ENCODE measurements around the gene POLR2F. TPM values are rescaled to one million over a fixed set of nuclear protein-coding genes. Genes with fewer than 3 reads are reported as not detected.

POLR2F gene
- total and polyA plus RNA-seq, 9 of the 15 experiments (the other 6 are each of a cell fraction or from before 2014, with no cell fraction given): 98.9 to 410 (median 168) TPM

- H3K4me1 ChIP-seq (replicated peaks in 1 of 2; ENCODE audit: control insufficient read depth in 2 of 2, insufficient read depth in 2 of 2, low read length in 2 of 2): peaks cover 6 to 16% of the 10 kb centered on the region in 2 experiments; a peak in 4 of 5 replicates
- H3K27me3 ChIP-seq (ENCODE audit: control insufficient read depth in 2 of 2, insufficient read depth in 2 of 2, low read length in 2 of 2): no peaks in the 10 kb centered on the region
- intact Hi-C loops (cut with micrococcal nuclease) (no loop called here), in situ Hi-C loops (cut with MboI) (no loop called here)
- FAIRE-seq: no peak
- H3K27ac ChIP-seq (ENCODE audit: extremely low read depth, low read depth, low read length): no peak overlapping the region
- no TSS peak for BruUV-seq (replicated peaks)
- POLR2A ChIA-PET: interaction anchor here (0.6 to 2.2 kb wide), 6 partner anchors 8 to 230 kb away, joined by 3 to 7 read pairs (median 3); no protein-coding TSS in a partner anchor
- no peak overlapping the region for H2AFZ ChIP-seq (ENCODE audit: low read depth, low read length)
- CTCF ChIA-PET (ENCODE audit: low intra/inter-chr PET ratio): no interaction called here
- H3K9me1 ChIP-seq (ENCODE audit: control insufficient read depth, insufficient read depth, low read length): no peaks in the 10 kb centered on the region
- H3K9ac ChIP-seq (ENCODE audit: insufficient read depth in 1 of 2, low read depth in 2 of 2, low read length in 2 of 2): no peak overlapping the region
- WGBS (ENCODE audit: insufficient coverage, low coverage, missing lambda C conversion rate): 63% methylated on average over 7 of the region's 8 CpGs
- TF ChIP-seq NFYB (IDR thresholded peaks at IDR 0.05; ENCODE audit: extremely low read depth, insufficient read length) (no peak), RNF219 (CRISPR knock-in tag; IDR thresholded peaks at IDR 0.05) (no peak), MECOM (CRISPR knock-in tag; IDR thresholded peaks at IDR 0.05) (no peak), HMGN3 (IDR thresholded peaks at IDR 0.05; ENCODE audit: borderline replicate concordance, extremely low read depth, insufficient read length, low read depth, low read length) (no peak), ZNF384 (IDR thresholded peaks at IDR 0.05; ENCODE audit: low read depth, low read length) (no peak), ZNF24 (IDR thresholded peaks at IDR 0.05) (no peak), ZC3H4 (CRISPR knock-in tag; IDR thresholded peaks at IDR 0.05; ENCODE audit: borderline replicate concordance) (no peak)
- peaks cover 6% of the 10 kb centered on the region; the same call in 2 of the 3 replicates for H3K36me3 ChIP-seq (ENCODE audit: control insufficient read depth, insufficient read depth, low read length)
- H4K20me1 ChIP-seq (replicated peaks; ENCODE audit: control insufficient read depth, insufficient read depth, low read length): no peaks in the 10 kb centered on the region; the same call in 1 of the 2 replicates
- no peak overlapping the region for H3K4me3 ChIP-seq
- DNase-seq (ENCODE audit: extremely low read depth in 1 of 4, low spot score in 3 of 4): no peak
- peak; percentile 32; the same call in 1 of the 3 replicates for ATAC-seq
- H3K9me3 ChIP-seq (replicated peaks; ENCODE audit: control insufficient read depth, insufficient read depth, low read depth, low read length): no peaks in the 10 kb centered on the region
- no peak overlapping the region for H3K4me2 ChIP-seq (ENCODE audit: insufficient read depth, low read length)
- H3K79me2 ChIP-seq (ENCODE audit: control insufficient read depth, insufficient read depth, low read length): peaks cover 8% of the 10 kb centered on the region; the same call in 2 of the 3 replicates
Measured at GRCh38 chr22:37911697-37912096, 41.8 kb upstream of the POLR2F start.
